H54 (cell line): ENCODE data around the gene CRADD.

Source experiments
- DNase-seq: peaks from one replicate; pipeline ENCODE4 v3.0.0; 2011; ENCODE audit warnings: low spot score, mixed read lengths; ENCODE audit not compliant: insufficient read length
- FAIRE-seq: peaks from 3 replicates; lab custom pipeline; 2011; peaks lifted over from hg19 to GRCh38; lab: Jason Lieb, UNC
- POLR2A ChIP-seq: IDR thresholded peaks from 2 replicates; pipeline ENCODE4 v1.6.1; 2011; ENCODE audit warnings: low read depth, mild to moderate bottlenecking, low read length

Gene CRADD

GRCh38 chr12:93682846-93683261 lies 5.7 kb downstream of the CRADD start:
- no peak for TF ChIP-seq POLR2A
- no peak for DNase-seq
- FAIRE-seq: no peak

- no peak for FAIRE-seq
- no peak for DNase-seq
- no peak for TF ChIP-seq POLR2A
Measured at GRCh38 chr12:93683410-93683809, 6.2 kb downstream of the CRADD start.

GRCh38 chr12:93684716-93685115 lies 7.5 kb downstream of the CRADD start:
- FAIRE-seq: no peak
- no peak for TF ChIP-seq POLR2A
- DNase-seq: no peak

GRCh38 chr12:93686572-93687356 lies 9.6 kb downstream of the CRADD start:
- TF ChIP-seq POLR2A: no peak
- FAIRE-seq (no peak), DNase-seq (no peak)

- DNase-seq (no peak), FAIRE-seq (no peak)
- TF ChIP-seq POLR2A: no peak
Measured at GRCh38 chr12:93689076-93689834, 12.1 kb downstream of the CRADD start.

GRCh38 chr12:93696462-93696861 lies 19.3 kb downstream of the CRADD start:
- DNase-seq: no peak
- no peak for FAIRE-seq
- TF ChIP-seq POLR2A: no peak

- DNase-seq (no peak), FAIRE-seq (no peak)
- no peak for TF ChIP-seq POLR2A
Measured at GRCh38 chr12:93698307-93699092, 21.3 kb downstream of the CRADD start.

- FAIRE-seq: no peak
- TF ChIP-seq POLR2A: no peak
- no peak for DNase-seq
Measured at GRCh38 chr12:93699271-93700145, 22.3 kb downstream of the CRADD start.

- DNase-seq: no peak
- no peak for FAIRE-seq
- TF ChIP-seq POLR2A: no peak
Measured at GRCh38 chr12:93702707-93703315, 25.6 kb downstream of the CRADD start.

- FAIRE-seq (no peak), DNase-seq (no peak)
- TF ChIP-seq POLR2A: no peak
Measured at GRCh38 chr12:93704122-93704521, 26.9 kb downstream of the CRADD start.

- no peak for DNase-seq
- FAIRE-seq: no peak
- TF ChIP-seq POLR2A: no peak
Measured at GRCh38 chr12:93704625-93705024, 27.4 kb downstream of the CRADD start.

GRCh38 chr12:93705237-93705636 lies 28.1 kb downstream of the CRADD start:
- TF ChIP-seq POLR2A: no peak
- DNase-seq: no peak
- FAIRE-seq: no peak

GRCh38 chr12:93706387-93706786 lies 29.2 kb downstream of the CRADD start:
- DNase-seq: no peak
- TF ChIP-seq POLR2A: no peak
- no peak for FAIRE-seq
